Endothelial cell of umbilical vein (primary cell): ENCODE results near the gene UQCR10. TPM values are rescaled to one million over a fixed set of nuclear protein-coding genes. Genes with fewer than 3 reads are reported as not detected.

Source experiments
- BruUV-seq: library from RNA; stranded (reverse); fragments of 400-500 nt; replicated peaks from 2 replicates; lab custom pipeline; 2021; lab: Mats Ljungman, UMichigan
- CTCF ChIA-PET: fragments of 300-600, 350-600 bp; sonication (Branson Sonifier 250); formaldehyde crosslinking; loops from one replicate; lab custom pipeline; 2021; ENCODE audit warnings: antibody characterized with exemption, inconsistent platforms; lab: Charles Lee
- POLR2A ChIA-PET: fragments of 300-600, 350-600 bp; sonication (Branson Sonifier 250); formaldehyde crosslinking; loops from one replicate; lab custom pipeline; 2021; ENCODE audit warnings: antibody characterized with exemption, inconsistent platforms; lab: Charles Lee
- DNase-seq: peaks from one replicate; pipeline ENCODE4 v3.0.0-alpha.2; 2011; ENCODE audit warnings: low read depth, low spot score
- FAIRE-seq: peaks from 2 replicates; lab custom pipeline; 2011; peaks lifted over from hg19 to GRCh38; lab: Jason Lieb, UNC
- H2AFZ ChIP-seq: 2 replicates; pipeline ENCODE4 v1.6.0; 2012; ENCODE audit warnings: low read depth, low read length, control low read depth, inconsistent platforms
- H3K27ac ChIP-seq: 2 replicates; pipeline ENCODE4 v1.5.1; 2011; ENCODE audit warnings: low read depth, mild to moderate bottlenecking, control low read depth, low read length, moderate library complexity; ENCODE audit not compliant: insufficient read depth
- H3K27me3 ChIP-seq, 2 experiments: 2 replicates each; pipeline versions ENCODE4 v1.6.0 to v1.6.1; 2011; ENCODE audit warnings: low read length in 2 of 2, mixed read lengths in 1 of 2; ENCODE audit not compliant: control insufficient read depth in 2 of 2, insufficient read depth in 2 of 2
- H3K36me3 ChIP-seq, 2 experiments: 2 replicates in 1 of 2; 3 replicates in 1 of 2; pipeline ENCODE4 v1.5.1; 2011; ENCODE audit warnings: low read length in 2 of 2, mild to moderate bottlenecking in 1 of 2, moderate library complexity in 1 of 2; ENCODE audit not compliant: control insufficient read depth in 2 of 2, insufficient read depth in 2 of 2; ENCODE audit errors: extremely low read depth in 1 of 2
- H3K4me1 ChIP-seq: 3 replicates; pipeline ENCODE4 v1.5.1; 2011; ENCODE audit warnings: mild to moderate bottlenecking, low read length; ENCODE audit not compliant: control insufficient read depth, insufficient read depth; ENCODE audit errors: extremely low read depth
- H3K4me2 ChIP-seq: 2 replicates; pipeline ENCODE4 v1.6.1; 2011; ENCODE audit warnings: low read length, control low read depth, mixed read lengths; ENCODE audit not compliant: insufficient read depth
- H3K4me3 ChIP-seq, 3 experiments: fragments of 200-600 bp in 1 of 3; sonication (generic), shearing (Covaris generic) in 1 of 3; replicated peaks in 1 of 3; 2 replicates each; pipeline ENCODE4 v1.5.1; 2011 to 2016; ENCODE audit warnings: control low read depth in 3 of 3, low read length in 3 of 3, mild to moderate bottlenecking in 2 of 3, inconsistent platforms in 1 of 3, low read depth in 1 of 3, moderate library complexity in 1 of 3; ENCODE audit not compliant: insufficient read depth in 1 of 3
- H3K79me2 ChIP-seq: 2 replicates; pipeline ENCODE4 v1.6.0; 2012; ENCODE audit warnings: low read length, inconsistent platforms; ENCODE audit not compliant: control insufficient read depth, insufficient read depth
- H3K9ac ChIP-seq: replicated peaks from 2 replicates; pipeline ENCODE3; 2011; ENCODE audit warnings: low read length, control low read depth; ENCODE audit not compliant: insufficient read depth; ENCODE audit errors: extremely low read depth
- H3K9me1 ChIP-seq: replicated peaks from 3 replicates; pipeline ENCODE4 v1.6.0; 2011; ENCODE audit warnings: mild to moderate bottlenecking, low read length; ENCODE audit not compliant: control insufficient read depth, insufficient read depth; ENCODE audit errors: extremely low read depth
- H3K9me3 ChIP-seq: replicated peaks from 2 replicates; pipeline ENCODE4 v1.5.1; 2012; ENCODE audit warnings: low read length, inconsistent platforms; ENCODE audit not compliant: control insufficient read depth, insufficient read depth
- H4K20me1 ChIP-seq: replicated peaks from 2 replicates; pipeline ENCODE3; 2011; ENCODE audit warnings: mild to moderate bottlenecking, low read length; ENCODE audit not compliant: control insufficient read depth, insufficient read depth; ENCODE audit errors: extremely low read depth
- EZH2 ChIP-seq: IDR thresholded peaks from 2 replicates; pipeline ENCODE4 v1.6.1; 2012; ENCODE audit warnings: borderline replicate concordance, low read depth, mild to moderate bottlenecking, moderate library complexity, low read length, inconsistent platforms; ENCODE audit not compliant: severe bottlenecking
- FOS ChIP-seq: IDR thresholded peaks from 2 replicates; pipeline ENCODE4 v1.6.1; 2011; ENCODE audit warnings: mild to moderate bottlenecking, low read length, moderate library complexity, borderline replicate concordance; ENCODE audit not compliant: insufficient read depth
- GATA2 ChIP-seq: IDR thresholded peaks from 2 replicates; pipeline ENCODE4 v1.7.0; 2011; ENCODE audit warnings: low read depth, mild to moderate bottlenecking, moderate library complexity, mixed read lengths, low read length; ENCODE audit not compliant: insufficient read length, insufficient read depth
- JUN ChIP-seq: IDR thresholded peaks from 2 replicates; pipeline ENCODE4 v1.6.1; 2011; ENCODE audit warnings: borderline replicate concordance, low read depth; ENCODE audit not compliant: insufficient read length, insufficient read depth
- MAX ChIP-seq: IDR thresholded peaks from 2 replicates; pipeline ENCODE4 v1.6.1; 2011; ENCODE audit not compliant: insufficient read depth, insufficient read length
- MYC ChIP-seq: IDR thresholded peaks from one replicate; pipeline ENCODE4 v1.6.1; 2011; ENCODE audit warnings: mild to moderate bottlenecking, low read depth, low read length
- POLR2A ChIP-seq: IDR thresholded peaks from 2 replicates; pipeline ENCODE4 v1.6.1; 2012; ENCODE audit warnings: low read depth, mild to moderate bottlenecking, control low read depth, low read length
- POLR2AphosphoS5 ChIP-seq: IDR thresholded peaks from 2 replicates; pipeline ENCODE4 v1.6.1; 2012; ENCODE audit warnings: low read depth, mild to moderate bottlenecking, control low read depth, low read length, moderate library complexity; ENCODE audit not compliant: insufficient read depth
- dilution Hi-C: fragments of 300-500 bp; cut with MboI; formaldehyde crosslinking; loops from one replicate; pipeline ENCODE4 v1.15.0; 2019; ENCODE audit warnings: low sequenced_read_pairs; ENCODE audit not compliant: extremely low pct_ligation_motif_present
- intact Hi-C: fragments of 100-400 bp; cut with micrococcal nuclease; formaldehyde crosslinking; loops from one replicate; pipeline ENCODE4 v1.10.0; 2022
- polyA plus RNA-seq, 4 experiments: library from polyadenylated mRNA; depleted of rRNA in 3 of 4; stranded (reverse) in 3 of 4; unstranded in 1 of 4; fragments of >200 nt; gene quantifications; 2 replicates each; pipeline versions ENCODE4 v1.2.1 to v1.2.3, GENCODE V29; 2011 to 2012; ENCODE audit warnings: missing spikeins in 1 of 4
- total RNA-seq: library from RNA; stranded (reverse); gene quantifications from 2 replicates; pipeline ENCODE4 v1.2.3, GENCODE V29; 2021
- TF ChIP-seq, protein P1 (sequence below), 2 donors: IDR thresholded peaks; 1 replicate in 1 of 2; 2 replicates in 1 of 2; pipeline ENCODE4 v1.5.1; 2011; ENCODE audit warnings: low read length in 2 of 2, mild to moderate bottlenecking in 2 of 2, moderate library complexity in 2 of 2, control low read depth in 1 of 2, inconsistent platforms in 1 of 2, low read depth in 1 of 2; ENCODE audit not compliant: insufficient read depth in 1 of 2; ENCODE audit errors: extremely low read depth in 1 of 2

UQCR10 gene
- total and polyA plus RNA-seq, 2 donors (not counting 3 experiments of a cell fraction or from before 2014, with no cell fraction given), result 96.6 to 196 TPM

DNA sequence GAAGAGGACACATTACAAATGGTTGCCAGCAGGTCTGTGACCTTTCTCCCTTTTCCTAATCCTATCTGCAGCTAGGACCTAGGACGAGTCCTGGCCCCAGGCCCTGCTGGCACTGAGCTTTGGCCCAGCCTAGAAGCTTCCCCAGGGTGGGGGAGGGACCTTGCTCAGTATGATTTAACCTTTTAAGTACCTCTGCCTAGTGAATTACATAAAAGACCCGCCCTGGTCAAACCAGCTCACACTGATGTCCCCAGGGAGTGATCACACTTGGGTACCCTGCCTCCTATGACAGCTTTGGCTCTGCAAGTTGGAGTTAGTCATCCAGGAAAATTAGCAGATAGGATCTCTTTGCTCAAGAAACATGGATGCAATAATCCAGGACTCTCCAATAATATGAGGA is 49.0 kb downstream of the UQCR10 start:
- no peak overlapping the region for H3K9ac ChIP-seq
- peaks cover 14 to 21% of the 10 kb centered on the region in 2 experiments for H3K36me3 ChIP-seq
- H2AFZ ChIP-seq, result no peak overlapping the region
- H3K9me3 ChIP-seq, result no peaks in the 10 kb centered on the region
- ChIA-PET POLR2A (no interaction called here), CTCF (interaction anchor here (4.2 kb wide), 1 partner anchor 188 kb away, joined by 25 read pairs; no protein-coding TSS in a partner anchor)
- DNase-seq (no peak), FAIRE-seq (no peak)
- dilution Hi-C loops (no loop called here), intact Hi-C loops (no loop called here)
- H3K9me1 ChIP-seq, result no peaks in the 10 kb centered on the region
- H3K79me2 ChIP-seq, result no peaks in the 10 kb centered on the region
- H3K27ac ChIP-seq, result no peak overlapping the region
- TF ChIP-seq POLR2AphosphoS5, result no peak
- TF ChIP-seq FOS, result no peak
- no peak for TF ChIP-seq MYC
- TF ChIP-seq, protein P1, sequence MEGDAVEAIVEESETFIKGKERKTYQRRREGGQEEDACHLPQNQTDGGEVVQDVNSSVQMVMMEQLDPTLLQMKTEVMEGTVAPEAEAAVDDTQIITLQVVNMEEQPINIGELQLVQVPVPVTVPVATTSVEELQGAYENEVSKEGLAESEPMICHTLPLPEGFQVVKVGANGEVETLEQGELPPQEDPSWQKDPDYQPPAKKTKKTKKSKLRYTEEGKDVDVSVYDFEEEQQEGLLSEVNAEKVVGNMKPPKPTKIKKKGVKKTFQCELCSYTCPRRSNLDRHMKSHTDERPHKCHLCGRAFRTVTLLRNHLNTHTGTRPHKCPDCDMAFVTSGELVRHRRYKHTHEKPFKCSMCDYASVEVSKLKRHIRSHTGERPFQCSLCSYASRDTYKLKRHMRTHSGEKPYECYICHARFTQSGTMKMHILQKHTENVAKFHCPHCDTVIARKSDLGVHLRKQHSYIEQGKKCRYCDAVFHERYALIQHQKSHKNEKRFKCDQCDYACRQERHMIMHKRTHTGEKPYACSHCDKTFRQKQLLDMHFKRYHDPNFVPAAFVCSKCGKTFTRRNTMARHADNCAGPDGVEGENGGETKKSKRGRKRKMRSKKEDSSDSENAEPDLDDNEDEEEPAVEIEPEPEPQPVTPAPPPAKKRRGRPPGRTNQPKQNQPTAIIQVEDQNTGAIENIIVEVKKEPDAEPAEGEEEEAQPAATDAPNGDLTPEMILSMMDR (IDR thresholded peaks at IDR 0.05; ENCODE audit: extremely low read depth in 1 of 2, insufficient read depth in 1 of 2, low read depth in 1 of 2, low read length in 2 of 2), result no peak
- TF ChIP-seq MAX, result no peak
- TF ChIP-seq EZH2, result no peak
- no peak for TF ChIP-seq JUN
- TF ChIP-seq POLR2A, result no peak
- TF ChIP-seq GATA2, result no peak
- H3K4me1 ChIP-seq, result peaks cover 4% of the 10 kb centered on the region
- no peak overlapping the region for H3K4me2 ChIP-seq
- H3K27me3 ChIP-seq, result no peaks in the 10 kb centered on the region
- no peak overlapping the region for H3K4me3 ChIP-seq
- BruUV-seq, result no TSS peak
- H4K20me1 ChIP-seq, result no peaks in the 10 kb centered on the region
